NCI-H774 (cell line): ENCODE results near the gene DST.
A peak's percentile ranks its signal among the peaks of the same experiment; 100 is the strongest.
"Not testable (repeated sequence)": the region's sequence is repeated elsewhere in the genome, so short reads cannot be mapped to it uniquely, and the experiment has no call there.

Experiments
- DNase-seq: peaks from one replicate; lab custom pipeline; 2025; lab: John Stamatoyannopoulos, UW

DST gene

DNA sequence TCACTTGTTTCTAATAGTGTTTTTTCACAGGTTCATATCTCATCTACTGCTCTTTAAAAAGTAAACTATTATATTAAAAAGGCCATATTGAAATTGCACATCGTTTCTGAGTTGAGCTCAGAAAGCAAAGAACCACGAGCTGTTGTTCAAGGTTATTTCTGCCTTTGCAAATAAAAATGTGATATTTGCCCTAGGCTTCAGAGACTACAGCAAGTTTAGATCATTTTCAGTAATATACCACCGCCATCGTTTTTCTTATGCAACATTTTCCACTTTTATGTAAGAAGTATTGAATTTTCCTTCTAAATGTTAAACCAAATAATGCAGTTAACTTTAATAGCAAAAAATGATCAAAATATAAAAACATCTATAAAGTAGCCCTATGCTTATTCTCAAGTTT, 71.1 kb downstream of the DST start:
- DNase-seq: no peak

DNA sequence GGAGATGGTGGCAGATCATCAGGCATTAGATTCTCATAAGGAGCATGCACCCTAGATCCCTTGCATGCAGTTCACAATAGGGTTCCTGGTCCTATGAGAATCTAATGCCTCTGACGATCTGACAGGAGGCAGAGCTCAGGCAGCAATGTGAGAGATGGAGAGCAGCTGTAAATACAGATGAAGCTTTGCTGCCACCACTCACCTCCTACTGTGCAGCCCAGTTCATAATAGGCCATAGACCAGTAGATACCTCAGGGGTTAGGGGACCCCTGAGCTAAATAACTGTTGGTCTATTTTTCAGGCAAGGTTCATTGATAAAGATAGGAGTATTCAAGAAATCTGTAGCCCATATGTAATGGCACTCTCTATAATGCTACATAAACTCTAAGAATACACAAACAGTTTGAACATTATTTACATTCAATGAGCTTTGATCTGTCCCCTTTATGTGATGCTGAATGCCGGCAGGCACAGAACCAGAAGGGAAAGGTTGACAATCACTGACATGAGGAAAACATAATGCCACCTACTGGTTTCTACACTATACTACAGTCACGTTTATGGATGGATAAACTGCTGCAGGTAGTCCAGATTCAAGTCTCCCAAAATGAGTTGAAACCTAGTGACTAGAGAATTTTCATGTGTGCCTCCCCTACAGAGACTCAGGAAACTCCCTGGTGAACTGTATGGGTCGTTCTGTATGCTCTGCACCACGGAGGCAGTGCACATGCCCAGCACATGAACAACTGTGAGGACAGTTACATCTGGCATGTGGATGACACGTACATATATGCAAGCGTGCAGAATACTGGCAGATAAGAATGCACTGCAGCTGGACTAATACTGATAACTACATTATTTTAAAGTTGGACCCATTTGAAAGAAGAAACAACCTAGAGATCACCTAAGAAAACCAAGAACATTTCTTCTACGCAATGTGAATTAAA, 72.0 kb downstream of the DST start:
- peak; percentile 38 for DNase-seq

DNA sequence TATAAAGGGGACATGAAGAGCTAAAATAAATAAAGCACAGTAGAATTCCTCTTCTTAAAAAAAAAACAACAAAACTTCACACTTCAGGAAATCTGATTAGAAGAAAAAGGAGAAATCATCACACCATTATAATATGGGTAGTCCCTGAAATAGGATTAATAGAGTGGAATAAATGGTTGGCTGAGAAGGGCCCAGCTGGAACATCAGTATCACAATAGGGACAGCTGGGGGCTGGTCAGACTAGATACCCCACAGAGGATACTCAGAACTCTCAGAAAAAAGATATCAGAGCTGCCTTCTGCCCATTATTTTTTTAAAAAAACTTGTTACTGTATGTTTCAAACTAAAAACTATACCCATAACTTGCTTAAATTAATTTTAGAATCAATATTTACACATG, 75.2 kb downstream of the DST start:
- no peak for DNase-seq

GRCh38 chr6:56562730-56563129, 80.0 kb downstream of the DST start:
- DNase-seq: not testable (repeated sequence)

GRCh38 chr6:56556751-56557540, 85.7 kb downstream of the DST start:
- DNase-seq: no peak

DNA sequence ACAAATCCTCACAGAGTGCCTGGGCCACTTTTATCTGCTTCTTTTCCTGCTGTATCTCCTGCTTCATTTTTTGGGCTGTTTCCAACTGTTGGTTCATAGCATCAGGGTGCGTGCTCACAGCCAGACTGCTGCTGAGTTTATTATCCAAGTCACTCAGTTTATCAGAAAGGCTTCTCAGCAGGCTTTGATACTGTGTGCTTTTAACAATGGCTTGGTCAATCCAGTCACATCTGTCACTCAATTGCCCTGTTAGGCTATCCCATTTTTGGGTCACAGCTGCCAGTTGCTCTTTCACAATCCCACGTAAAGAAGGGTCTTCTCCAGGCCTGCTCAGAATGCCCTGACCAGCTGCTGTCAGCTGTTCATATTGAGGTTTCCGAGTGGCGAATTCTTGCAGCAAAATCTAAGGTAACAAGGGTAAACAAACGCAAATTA, 87.2 kb downstream of the DST start:
- peak; percentile 33 for DNase-seq

DNA sequence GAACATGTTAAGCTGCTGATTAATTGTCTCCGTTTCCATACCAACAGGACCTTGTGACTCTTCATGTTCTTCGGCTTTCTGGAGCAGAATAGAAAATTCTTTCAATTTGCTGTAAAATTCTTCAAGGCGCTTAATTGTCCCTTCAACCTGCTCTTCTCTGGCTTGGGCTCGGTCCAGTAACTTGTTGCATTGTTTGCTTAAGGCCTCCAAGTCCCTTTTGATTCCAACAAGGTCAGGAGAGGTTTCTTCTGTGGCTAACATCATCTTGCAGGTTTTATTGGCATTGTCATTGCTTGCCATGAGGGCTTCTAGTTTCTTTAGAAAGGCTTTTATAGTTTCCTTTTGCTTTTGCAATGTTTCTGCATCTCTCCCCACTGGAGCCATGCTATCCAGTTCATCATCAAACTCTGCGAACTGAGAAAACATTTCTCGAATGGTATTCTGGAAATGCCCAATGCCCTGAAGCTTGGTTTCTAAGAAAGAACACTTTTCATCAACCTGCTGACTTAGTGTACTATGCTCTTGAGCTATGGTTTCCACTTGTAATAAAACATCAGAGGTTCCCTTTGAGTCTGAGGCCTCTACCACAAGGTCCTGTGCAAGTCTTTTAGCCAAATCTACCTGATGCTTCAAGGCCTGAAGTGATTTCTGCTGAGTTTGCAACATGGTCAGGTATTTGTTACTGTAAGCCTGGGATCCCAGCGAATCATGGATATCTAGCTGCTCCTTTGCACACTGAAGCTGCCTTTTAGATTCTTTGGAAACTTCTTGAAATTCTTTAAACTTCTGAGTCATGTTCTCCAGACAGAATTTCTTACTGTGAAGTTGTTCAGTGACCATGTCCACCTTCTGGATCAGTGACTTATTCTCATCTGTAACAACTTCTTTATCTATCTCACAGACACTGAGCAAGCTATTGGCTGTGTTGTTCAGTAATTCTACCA, 90.2 kb downstream of the DST start:
- no peak for DNase-seq

- DNase-seq: no peak
Observed at GRCh38 chr6:56551409-56552120, 91.1 kb downstream of the DST start.

- DNase-seq: no peak
Observed at GRCh38 chr6:56550301-56550700, 92.4 kb downstream of the DST start.

DNA sequence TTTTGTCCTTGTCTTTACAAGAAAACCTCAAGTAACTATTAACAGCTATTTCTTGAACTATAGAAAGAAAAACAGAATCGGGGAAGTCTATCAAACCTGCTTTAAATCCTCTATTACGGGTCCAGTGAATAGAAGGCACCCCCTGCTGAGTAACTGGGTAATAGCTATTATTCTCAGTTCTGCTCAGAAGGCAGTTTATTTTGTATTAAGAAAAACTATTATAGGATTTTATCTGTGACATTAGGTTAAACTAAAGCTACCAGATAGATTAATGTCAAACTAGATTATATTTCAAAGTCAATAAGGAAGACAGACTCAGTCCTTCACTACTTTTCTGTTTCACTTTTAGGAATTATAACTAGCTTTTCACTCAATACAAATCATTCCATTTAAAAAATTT, 93.7 kb downstream of the DST start:
- no peak for DNase-seq

DNA sequence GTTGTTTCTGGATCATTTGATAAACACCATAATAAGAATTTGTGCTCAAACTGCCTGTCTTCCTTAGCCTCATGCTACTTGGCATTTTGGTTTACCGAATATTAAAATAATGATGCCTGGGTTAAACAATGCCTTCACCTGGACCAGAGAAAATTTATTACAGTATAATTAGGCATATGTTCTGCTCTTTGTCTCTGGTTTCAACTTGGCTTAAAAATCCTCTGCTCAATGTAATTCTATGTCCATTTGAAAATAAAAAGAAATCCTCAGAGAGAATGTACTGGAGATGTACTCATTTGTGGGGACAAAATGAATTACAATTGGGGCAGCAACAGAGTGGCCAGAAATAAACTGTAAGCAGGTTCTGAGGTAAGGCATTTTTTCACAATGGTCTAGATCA, 95.0 kb downstream of the DST start:
- DNase-seq: no peak

DNA sequence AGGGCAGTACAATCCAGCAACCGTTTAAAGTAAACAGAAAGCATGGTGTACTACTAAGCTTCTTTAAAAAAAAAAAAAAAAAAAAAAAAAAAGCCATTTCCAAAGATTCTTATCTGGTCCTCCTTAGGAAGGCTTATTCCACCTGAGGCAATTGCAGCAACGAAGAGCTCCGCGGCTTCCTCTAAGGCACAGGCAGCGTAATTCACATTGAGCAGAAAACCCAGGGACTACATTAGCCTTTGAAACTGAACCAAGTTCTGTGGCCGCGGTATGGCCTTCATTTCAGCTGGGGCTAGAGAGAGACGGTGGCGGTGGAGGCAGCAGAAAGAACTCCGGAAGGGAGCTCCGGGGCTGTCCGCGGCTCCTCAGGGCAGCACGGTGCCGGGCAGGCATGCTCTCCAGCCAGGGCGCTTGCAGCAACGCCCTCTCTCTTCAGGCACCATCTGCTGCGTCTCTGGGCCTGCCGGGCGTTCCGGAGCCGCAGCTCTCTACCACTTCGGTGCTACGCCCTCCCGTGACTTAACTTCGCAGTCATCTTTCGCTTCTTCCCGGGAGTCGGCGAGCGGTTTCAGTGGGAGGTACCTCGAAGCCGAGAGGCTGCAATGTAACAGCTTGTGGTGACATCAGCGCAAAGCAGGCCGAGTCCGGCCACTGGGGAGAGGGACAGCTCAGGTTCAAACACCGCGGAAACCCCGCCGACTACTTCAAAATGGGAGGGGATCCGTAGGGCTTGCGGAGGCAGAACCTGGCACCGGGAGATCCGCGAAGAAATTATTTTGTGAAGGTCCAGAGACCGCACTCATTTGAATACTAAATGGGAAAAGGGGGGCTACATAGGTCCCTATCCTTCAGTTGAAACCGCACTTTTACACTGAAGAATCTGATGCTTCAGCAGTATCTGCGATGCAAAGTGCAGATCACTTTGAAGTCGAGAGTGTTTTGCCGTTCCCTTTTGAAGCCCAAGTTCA, 100.0 kb downstream of the DST start:
- DNase-seq: peak; percentile 91

- DNase-seq: no peak
Observed at GRCh38 chr6:56541741-56542360, 100.8 kb downstream of the DST start.

GRCh38 chr6:56541030-56541600, 101.6 kb downstream of the DST start:
- no peak for DNase-seq

- no peak for DNase-seq
Observed at GRCh38 chr6:56540232-56541029, 102.3 kb downstream of the DST start.

GRCh38 chr6:56539527-56540105, 103.1 kb downstream of the DST start:
- no peak for DNase-seq

DNA sequence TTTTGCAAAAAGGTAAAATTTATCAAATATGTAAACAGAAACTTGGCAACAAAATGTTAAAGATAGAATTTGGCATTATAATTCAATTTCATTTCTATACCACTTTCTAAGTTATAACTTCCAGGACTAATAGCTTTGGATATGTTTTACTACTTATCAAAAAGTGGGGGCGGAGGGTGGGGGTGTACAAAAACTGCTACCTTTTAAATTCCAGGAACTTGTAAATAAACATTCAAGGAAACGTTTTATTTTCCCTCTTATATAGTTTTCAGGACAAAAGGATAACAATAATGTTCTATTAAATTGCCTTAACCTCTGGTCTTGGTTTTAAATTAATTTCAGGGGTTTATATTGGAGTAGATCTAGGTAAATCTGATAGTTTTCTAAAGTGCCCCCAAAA, 103.8 kb downstream of the DST start:
- no peak for DNase-seq

DNA sequence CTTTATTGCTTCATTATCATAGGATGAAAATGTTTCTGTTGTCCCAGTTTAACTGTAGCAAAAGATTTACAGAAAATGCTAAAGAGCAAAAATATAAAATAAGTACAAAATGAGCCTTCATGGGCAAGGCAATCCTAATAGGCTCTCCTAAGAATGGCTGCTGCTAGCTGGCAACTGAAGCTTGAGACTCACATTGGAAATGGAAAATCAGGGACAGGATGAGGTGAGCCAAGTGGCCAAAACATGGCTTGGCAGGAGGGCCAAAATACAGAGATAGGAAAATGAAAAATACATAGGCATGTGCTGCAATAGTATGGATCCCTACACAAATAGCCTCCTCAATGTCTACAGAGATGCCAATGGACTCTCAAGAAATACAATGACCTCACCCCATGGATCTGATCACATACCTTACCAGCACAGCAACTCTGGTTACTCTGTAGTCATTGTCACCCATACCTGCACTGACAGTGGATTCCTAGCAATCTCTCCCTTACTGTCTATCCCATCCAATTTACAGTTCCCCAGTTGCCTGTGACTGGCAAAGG, 105.4 kb downstream of the DST start:
- DNase-seq: no peak
